GM12878 (cell line): ENCODE results near the gene PCDHGA8. TPM values are rescaled to one million over a fixed set of nuclear protein-coding genes. Genes with fewer than 3 reads are reported as not detected.

Source experiments
- ATAC-seq: fragments of 200-7000 bp; cut with Tn5 transposase; 3 replicates; pipeline ENCODE4 v1.9.1; 2020; ENCODE audit warnings: mild to moderate bottlenecking, moderate library complexity
- BruUV-seq: library from RNA; stranded (reverse); fragments of 400-500 nt; replicated peaks from 2 replicates; lab custom pipeline; 2021; lab: Mats Ljungman, UMichigan
- CTCF ChIA-PET: fragments of 300-600 bp; sonication (Branson Sonifier 250); formaldehyde crosslinking; extraction: SDS; loops from one replicate; lab custom pipeline; 2021; ENCODE audit warnings: inconsistent platforms; lab: Yijun Ruan, JAX
- POLR2A ChIA-PET: fragments of 350-600 bp; formaldehyde crosslinking; extraction: SDS; loops from one replicate; lab custom pipeline; 2021; ENCODE audit warnings: inconsistent platforms; lab: Charles Lee
- RAD21 ChIA-PET: fragments of 300-600 bp; sonication (Branson Sonifier 250); formaldehyde crosslinking; loops from one replicate; lab custom pipeline; 2023; ENCODE audit warnings: antibody characterized with exemption; ENCODE audit not compliant: unreplicated experiment; lab: Charles Lee
- SMC1A ChIA-PET: fragments of 300-600 bp; sonication (Branson Sonifier 250); formaldehyde crosslinking; loops from one replicate; lab custom pipeline; 2023; ENCODE audit not compliant: unreplicated experiment, uncharacterized antibody; lab: Charles Lee
- DNase-seq: peaks from one replicate; pipeline ENCODE4 v3.0.0-alpha.2; 2011; ENCODE audit warnings: low read depth, low spot score
- FAIRE-seq: peaks from 3 replicates; lab custom pipeline; 2011; peaks lifted over from hg19 to GRCh38; lab: Jason Lieb, UNC
- H2AFZ ChIP-seq: 2 replicates; pipeline ENCODE4 v1.6.0; 2011; ENCODE audit warnings: low read depth, low read length, control low read depth; ENCODE audit not compliant: control insufficient read depth
- H3K27ac ChIP-seq: 2 replicates; pipeline ENCODE4 v1.5.1; 2011; ENCODE audit warnings: control low read depth; ENCODE audit not compliant: control insufficient read depth, insufficient read depth
- H3K27me3 ChIP-seq, 2 experiments: replicated peaks in 1 of 2; 2 replicates each; pipeline versions ENCODE4 v1.6.0 to v1.6.1; 2011; ENCODE audit warnings: low read length in 1 of 2; ENCODE audit not compliant: control insufficient read depth in 2 of 2, insufficient read depth in 2 of 2
- H3K36me3 ChIP-seq, 2 experiments: 2 replicates each; pipeline ENCODE4 v1.5.1; 2011; ENCODE audit warnings: low read length in 1 of 2; ENCODE audit not compliant: control insufficient read depth in 2 of 2, insufficient read depth in 2 of 2
- H3K4me1 ChIP-seq: 2 replicates; pipeline ENCODE4 v1.6.1; 2011; ENCODE audit warnings: mild to moderate bottlenecking, low read length, moderate library complexity, mixed read lengths; ENCODE audit not compliant: control insufficient read depth, insufficient read depth
- H3K4me2 ChIP-seq: 2 replicates; pipeline ENCODE4 v1.6.0; 2011; ENCODE audit warnings: control low read depth; ENCODE audit not compliant: control insufficient read depth, insufficient read depth
- H3K4me3 ChIP-seq: fragments of 200-600 bp; sonication (generic); 2 replicates; pipeline ENCODE4 v1.5.1; 2016
- H3K79me2 ChIP-seq: 2 replicates; pipeline ENCODE4 v1.6.0; 2011; ENCODE audit warnings: low read length; ENCODE audit not compliant: control insufficient read depth, insufficient read depth
- H3K9ac ChIP-seq: 2 replicates; pipeline ENCODE4 v1.8.0; 2011; ENCODE audit warnings: low read length, control low read depth, mixed read lengths; ENCODE audit not compliant: control insufficient read depth, insufficient read depth
- H3K9me3 ChIP-seq: replicated peaks from 3 replicates; pipeline ENCODE4 v1.5.1; 2011; ENCODE audit warnings: mild to moderate bottlenecking, low read length; ENCODE audit not compliant: control insufficient read depth, insufficient read depth
- H4K20me1 ChIP-seq: 2 replicates; pipeline ENCODE4 v1.6.0; 2011; ENCODE audit not compliant: control insufficient read depth, insufficient read depth
- HDAC2 ChIP-seq: fragments of 200-600 bp; sonication (generic); IDR thresholded peaks from 2 replicates; pipeline ENCODE4 v1.6.1; 2017
- IKZF1 ChIP-seq: fragments of 450-650 bp; conservative IDR thresholded peaks from 2 replicates; pipeline ENCODE4 v1.6.1; 2017; ENCODE audit warnings: antibody characterized with exemption, mild to moderate bottlenecking
- IRF3 ChIP-seq: fragments of 450-650 bp; IDR thresholded peaks from 2 replicates; pipeline ENCODE4 v1.6.1; 2014; ENCODE audit warnings: mild to moderate bottlenecking
- MTA2 ChIP-seq: fragments of 450-650 bp; IDR thresholded peaks from 2 replicates; pipeline ENCODE4 v1.6.1; 2016; ENCODE audit warnings: low read depth, mild to moderate bottlenecking, moderate library complexity
- NFYA ChIP-seq: IDR thresholded peaks from 2 replicates; pipeline ENCODE4 v1.6.1; 2011; ENCODE audit warnings: low read depth, mild to moderate bottlenecking, low read length, improper control_type of control experiment, borderline replicate concordance
- SMAD1 ChIP-seq: fragments of 450-650 bp; IDR thresholded peaks from 2 replicates; pipeline ENCODE4 v1.6.1; 2018; ENCODE audit warnings: mild to moderate bottlenecking, low read depth; ENCODE audit not compliant: partially characterized antibody
- TCF12 ChIP-seq: IDR thresholded peaks from 2 replicates; pipeline ENCODE4 v1.6.1; 2011; ENCODE audit warnings: low read depth, mild to moderate bottlenecking, low read length
- WGBS: methylation state at CpG from one replicate; pipeline ENCODE4 v1.1.6; 2016; ENCODE audit warnings: low lambda C conversion rate; ENCODE audit not compliant: insufficient replicate concordance, insufficient coverage; ENCODE audit errors: missing lambda C conversion rate; 5-methylcytosine and 5-hydroxymethylcytosine counted together
- in situ Hi-C: fragments of 300-500 bp; cut with MboI; formaldehyde crosslinking; loops from 9 replicates; pipeline ENCODE4 v1.14.3; 2018; ENCODE audit warnings: mixed read lengths
- intact Hi-C: fragments of 100-400 bp; cut with micrococcal nuclease; formaldehyde crosslinking; loops from one replicate; pipeline ENCODE4 v1.14.2; 2022; ENCODE audit not compliant: unreplicated experiment
- polyA plus RNA-seq, 11 experiments: library from polyadenylated mRNA; depleted of rRNA in 4 of 11; unstranded in 6 of 11; stranded (reverse) in 5 of 11; fragments of >200 nt; fragmentation: Nextera tagmentation in 4 of 11; fragmentation: Illumina TruSeq in 1 of 11; extraction: Ambion mirVana in 4 of 11; extraction: Trizol in 1 of 11; gene quantifications; 1 replicate in 1 of 11; 2 replicates in 10 of 11; pipeline versions ENCODE4 v1.2.1 to v1.2.3, GENCODE V29; 2011 to 2016; ENCODE audit warnings: inconsistent platforms in 2 of 11, missing spikeins in 2 of 11, low read depth in 1 of 11
- total RNA-seq, 4 experiments: library from RNA; depleted of rRNA in 3 of 4; stranded (reverse); fragments of >200 nt in 3 of 4; fragmentation: Illumina TruSeq in 1 of 4; extraction: Trizol in 1 of 4; gene quantifications; 2 replicates each; pipeline versions ENCODE4 v1.2.1 to v1.2.3, GENCODE V29; 2013 to 2021

The PCDHGA8 gene
- total and polyA plus RNA-seq, 10 of the 15 experiments (the other 5 are each of a cell fraction or from before 2014, with no cell fraction given) = 0.01 to 0.04 TPM; not detected in 8

- Histone ChIP-seq H3K4me2 (no peak overlapping the region), H4K20me1 (no peaks in the 10 kb centered on the region), H3K79me2 (no peaks in the 10 kb centered on the region), H3K9me3 (peaks cover 13% of the 10 kb centered on the region; the same call in 2 of the 3 replicates), H3K4me3 (no peak overlapping the region), H3K27ac (no peak overlapping the region), H3K36me3 (no peaks in the 10 kb centered on the region), H3K9ac (no peak overlapping the region), H3K27me3 (peaks cover 0 to 1% of the 10 kb centered on the region in 2 experiments; a peak in 1 of 4 replicates), H2AFZ (no peak overlapping the region), H3K4me1 (no peaks in the 10 kb centered on the region; the same call in 1 of the 2 replicates)
- ChIA-PET CTCF (interaction anchor here (0.7 to 1.0 kb wide), 4 partner anchors 11 to 394 kb away, joined by 3 to 4 read pairs (median 4); partner anchors contain the start of gene PCDHGA11), RAD21 (interaction anchor here (1.1 kb wide), 1 partner anchor 154 kb away, joined by 3 read pairs; no protein-coding TSS in a partner anchor), POLR2A (interaction anchor here (0.7 kb wide), 1 partner anchor 1085 kb away, joined by 8 read pairs; no protein-coding TSS in a partner anchor), SMC1A (no interaction called here)
- 88% methylated on average over 63 of the region's 64 CpGs for WGBS
- DNase-seq = no peak
- TF ChIP-seq TCF12 (no peak), IRF3 (no peak), SMAD1 (no peak), MTA2 (no peak), IKZF1 (no peak), NFYA (no peak), HDAC2 (no peak)
- in situ Hi-C loops (no loop called here), intact Hi-C loops (no loop called here)
- no peak for FAIRE-seq
- no peak for ATAC-seq
- no TSS peak for BruUV-seq
Measured at GRCh38 chr5:141409598-141410306, 17.3 kb downstream of the PCDHGA8 start.
